Stimulated activated CD8-positive, alpha-beta memory T cell treated with anti-CD3 and anti-CD28 coated beads, Interleukin-12 subunit alpha, Interleukin-12 subunit beta, amount 100 ng/mL, for 24 hours (primary cell): ENCODE measurements around the gene EP400.

Experiments used
- DNase-seq: peaks from one replicate; pipeline ENCODE4 v3.0.0-alpha.2; 2020; ENCODE audit errors: extremely low read depth

EP400 gene

GRCh38 chr12:132123970-132124765, 174.4 kb downstream of the EP400 start:
- DNase-seq, result no peak

GRCh38 chr12:132124766-132125425, 175.2 kb downstream of the EP400 start:
- DNase-seq, result no peak

- no peak for DNase-seq
Observed at GRCh38 chr12:132125736-132126135, 176.0 kb downstream of the EP400 start.

GRCh38 chr12:132127041-132127440, 177.3 kb downstream of the EP400 start:
- no peak for DNase-seq

- no peak for DNase-seq
Observed at GRCh38 chr12:132129007-132129406, 179.3 kb downstream of the EP400 start.

- no peak for DNase-seq
Observed at GRCh38 chr12:132130690-132131089, 180.9 kb downstream of the EP400 start.
